Right lobe of liver (tissue), 6 donors: ENCODE results near the gene ERVW-1. TPM values are rescaled to one million over a fixed set of nuclear protein-coding genes. Genes with fewer than 3 reads are reported as not detected.
"Not testable (repeated sequence)": the region's sequence is repeated elsewhere in the genome, so short reads cannot be mapped to it uniquely, and the experiment has no call there.

Source experiments
- ATAC-seq, 4 donors: fragments of 200-7000 bp; cut with Tn5 transposase; one replicate each; pipeline ENCODE4 v1.9.1; 2020; ENCODE audit warnings: mild to moderate bottlenecking in 4 of 4, moderate library complexity in 4 of 4
- DNase-seq, 3 donors: peaks; one replicate each; pipeline ENCODE4 v3.0.0-alpha.2; 2020
- H3K27ac ChIP-seq, 3 donors: fragments of 200-600 bp; one replicate each; pipeline ENCODE4 v1.8.0; 2022
- H3K27me3 ChIP-seq, 2 donors: fragments of 200-600 bp; one replicate each; pipeline ENCODE4 v1.8.0; 2022
- H3K36me3 ChIP-seq, 4 donors: fragments of 200-600 bp; sonication (generic) in 1 of 4; one replicate each; pipeline versions ENCODE4 v1.5.1 to v1.8.0; 2017 to 2022; ENCODE audit warnings: control low read depth in 1 of 4
- H3K4me1 ChIP-seq, 4 donors: fragments of 200-600 bp; sonication (generic) in 1 of 4; one replicate each; pipeline versions ENCODE4 v1.5.1 to v1.8.0; 2017 to 2022; ENCODE audit warnings: control low read depth in 1 of 4
- H3K4me3 ChIP-seq, 3 donors: fragments of 200-600 bp; one replicate each; pipeline ENCODE4 v1.8.0; 2022
- H3K9me3 ChIP-seq, 4 donors: fragments of 200-600 bp; sonication (generic) in 1 of 4; one replicate each; pipeline versions ENCODE4 v1.5.1 to v1.8.0; 2017 to 2022; ENCODE audit warnings: control low read depth in 1 of 4
- CTCF ChIP-seq, 4 donors: fragments of 200-600 bp in 3 of 4; fragments of 450-650 bp in 1 of 4; IDR thresholded peaks; one replicate each; pipeline versions ENCODE4 v1.5.1 to v1.8.0; 2016 to 2022; ENCODE audit warnings: antibody characterized with exemption in 4 of 4, mild to moderate bottlenecking in 2 of 4
- POLR2A ChIP-seq: fragments of 450-650 bp; IDR thresholded peaks from one replicate; pipeline ENCODE4 v1.6.1; 2017; ENCODE audit warnings: antibody characterized with exemption, mild to moderate bottlenecking
- WGBS: methylation state at CpG from one replicate; pipeline ENCODE4 v1.1.6; 2018; ENCODE audit warnings: low coverage, low lambda C conversion rate; ENCODE audit not compliant: insufficient coverage; ENCODE audit errors: missing lambda C conversion rate; 5-methylcytosine and 5-hydroxymethylcytosine counted together
- intact Hi-C, 2 donors: fragments of 100-400 bp; cut with DNase I; formaldehyde crosslinking; loops; one replicate each; pipeline versions ENCODE4 v1.11.2 to v1.14.1; 2022
- total RNA-seq, 6 experiments: library from RNA; depleted of rRNA in 2 of 6; stranded (reverse); fragments of >200 nt in 2 of 6; fragmentation: NEBNext Ultra II Directional in 3 of 6; extraction: Animal tissue kit (Norgen Biotek cat#: 25700) in 3 of 6; gene quantifications; one replicate each; pipeline versions ENCODE4 v1.1.0 to v1.2.4, GENCODE V29; 2016 to 2023
- donor health status: DM: no; HTN: yes; CAD: no.
- donor health status: DM: no; HTN: no; CAD: no.
- donor health status: DM: no; HTN: no; CAD: no.
- donor health status: DM: no; HTN: yes; CAD: no.
- donor health status: DM: no; HTN: yes; CAD: no.

The ERVW-1 gene
- total RNA-seq, 6 experiments from 2014 or later = not detected

GRCh38 chr7:92448205-92448747 lies 29.5 kb downstream of the ERVW-1 start:
- intact Hi-C loops = no loop called here
- peak; percentile 37 to 52 (median 42) for ATAC-seq

GRCh38 chr7:92447345-92448204 lies 30.2 kb downstream of the ERVW-1 start, which contains the start of gene GATAD1:
Gene GATAD1, plus strand, starts transcription at chr7:92447482. Its CDS starts 248 bp downstream, at chr7:92447730.
- intact Hi-C loops = no loop called here
- peak; percentile 95 to 97 (median 96) for DNase-seq
- TF ChIP-seq CTCF (IDR thresholded peaks at IDR 0.05) (peak; percentile 88 to 97 (median 89)), POLR2A (peak; percentile 79)
- Histone ChIP-seq H3K4me1 (peaks cover 0 to 5% (median 0%) of the 10 kb centered on the region in 4 donors), H3K27ac (peak within 1 kb of the TSS; percentile 92 to 97 (median 96)), H3K9me3 (no peaks in the 10 kb centered on the region), H3K4me3 (peak within 1 kb of the TSS; percentile 93 to 99 (median 97)), H3K36me3 (peaks cover 0 to 31% (median 7%) of the 10 kb centered on the region in 4 donors), H3K27me3 (no peaks in the 10 kb centered on the region)
- 0% methylated on average over 20 of the region's 87 CpGs for WGBS
- ATAC-seq = peak; percentile 99 to 100 (median 99)

More at GRCh38 chr7:92448205-92448747, 29.5 kb downstream of the ERVW-1 start:
- peak overlapping the region; percentile 93 to 99 (median 97) for H3K4me3 ChIP-seq
- TF ChIP-seq POLR2A (no peak), CTCF (IDR thresholded peaks at IDR 0.05) (peak; percentile 28 to 43 (median 38))
- H3K27ac ChIP-seq = peak overlapping the region; percentile 92 to 97 (median 96)
- peak in 2 of 3 donors; percentile 47 to 54 for DNase-seq
- H3K9me3 ChIP-seq = no peaks in the 10 kb centered on the region
- peaks cover 0 to 5% (median 0%) of the 10 kb centered on the region in 4 donors for H3K4me1 ChIP-seq
- 2% methylated on average over 11 of the region's 11 CpGs for WGBS
- H3K27me3 ChIP-seq = no peaks in the 10 kb centered on the region
- peaks cover 0 to 37% (median 7%) of the 10 kb centered on the region in 4 donors for H3K36me3 ChIP-seq

- DNase-seq (no peak), ATAC-seq (no peak)
- Histone ChIP-seq H3K36me3 (peaks cover 0 to 24% (median 5%) of the 10 kb centered on the region in 4 donors), H3K9me3 (no peaks in the 10 kb centered on the region), H3K4me1 (peaks cover 0 to 5% (median 0%) of the 10 kb centered on the region in 4 donors), H3K27me3 (no peaks in the 10 kb centered on the region), H3K4me3 (peak overlapping the region; percentile 93 to 99 (median 97)), H3K27ac (peak overlapping the region in 1 of 3 donors; percentile 97)
- no peak for TF ChIP-seq POLR2A
- 51% methylated on average over 21 of the region's 21 CpGs for WGBS
- intact Hi-C loops = no loop called here
Measured at GRCh38 chr7:92446869-92447344, 30.8 kb downstream of the ERVW-1 start.

- H3K4me3 ChIP-seq, H3K4me1 ChIP-seq, ATAC-seq, H3K27me3 ChIP-seq, H3K9me3 ChIP-seq, H3K27ac ChIP-seq, intact Hi-C loops, DNase-seq, H3K36me3 ChIP-seq: not testable (repeated sequence)
- 92% methylated on average over 2 of the region's 2 CpGs for WGBS
Measured at GRCh38 chr7:92442720-92443119, 35.0 kb downstream of the ERVW-1 start.

- intact Hi-C loops = no loop called here
Measured at GRCh38 chr7:92437956-92438491, 39.7 kb downstream of the ERVW-1 start.

More at GRCh38 chr7:92437956-92438491, 39.7 kb downstream of the ERVW-1 start:
- ATAC-seq = no peak
- Histone ChIP-seq H3K4me3 (no peak overlapping the region), H3K27ac (no peak overlapping the region), H3K27me3 (no peaks in the 10 kb centered on the region), H3K36me3 (no peaks in the 10 kb centered on the region), H3K4me1 (no peaks in the 10 kb centered on the region), H3K9me3 (no peaks in the 10 kb centered on the region)
- WGBS = 77% methylated on average over 6 of the region's 6 CpGs
- DNase-seq = no peak
- no peak for TF ChIP-seq CTCF (IDR thresholded peaks at IDR 0.05)
- no peak for TF ChIP-seq POLR2A
